Natural killer cell (primary cell): ENCODE measurements around the gene BTBD9. TPM values are rescaled to one million over a fixed set of nuclear protein-coding genes. Genes with fewer than 3 reads are reported as not detected.

Experiments used
- ATAC-seq, 3 donors: fragments of 150-1000 bp in 2 of 3; fragments of 200-7000 bp in 1 of 3; cut with Tn5 transposase; 1 replicate in 1 of 3; 2 replicates in 2 of 3; pipeline ENCODE4 v1.10.0; 2021; ENCODE audit warnings: mild to moderate bottlenecking in 2 of 3, moderate library complexity in 2 of 3
- DNase-seq, 2 donors: peaks; one replicate each; pipeline versions ENCODE4 v3.0.0 to v3.0.0-alpha.2; 2013 to 2021; ENCODE audit warnings: mixed read lengths in 1 of 2
- H3K27ac ChIP-seq: one replicate; pipeline ENCODE4 v1.5.1; 2013; ENCODE audit warnings: mild to moderate bottlenecking, low read length
- H3K27me3 ChIP-seq: one replicate; pipeline ENCODE4 v1.6.1; 2013; ENCODE audit warnings: low read length; ENCODE audit not compliant: control insufficient read depth, insufficient read depth
- H3K36me3 ChIP-seq: one replicate; pipeline ENCODE4 v1.6.1; 2013; ENCODE audit warnings: low read length; ENCODE audit not compliant: control insufficient read depth, insufficient read depth
- H3K4me1 ChIP-seq: one replicate; pipeline ENCODE4 v1.6.1; 2013; ENCODE audit warnings: low read length; ENCODE audit not compliant: control insufficient read depth, insufficient read depth
- H3K4me3 ChIP-seq: one replicate; pipeline ENCODE4 v1.5.1; 2013; ENCODE audit warnings: low read length
- H3K9me3 ChIP-seq: one replicate; pipeline ENCODE4 v1.6.1; 2013; ENCODE audit warnings: low read length; ENCODE audit not compliant: control insufficient read depth, insufficient read depth
- H3K27ac Mint-ChIP-seq, 2 donors: one replicate each; pipeline ENCODE4 v1.8.0; 2022; ENCODE audit warnings: mild to moderate bottlenecking in 2 of 2, mixed read lengths in 2 of 2, moderate library complexity in 1 of 2
- H3K27me3 Mint-ChIP-seq, 2 donors: one replicate each; pipeline ENCODE4 v1.8.0; 2022; ENCODE audit warnings: low read depth in 2 of 2, mixed read lengths in 2 of 2
- H3K36me3 Mint-ChIP-seq: one replicate; pipeline ENCODE4 v1.8.0; 2022; ENCODE audit warnings: mixed read lengths
- H3K4me1 Mint-ChIP-seq, 2 donors: one replicate each; pipeline ENCODE4 v1.8.0; 2022; ENCODE audit warnings: mixed read lengths in 2 of 2
- H3K4me3 Mint-ChIP-seq: one replicate; pipeline ENCODE4 v1.8.0; 2022; ENCODE audit warnings: mild to moderate bottlenecking, moderate library complexity, mixed read lengths
- H3K9me3 Mint-ChIP-seq, 2 donors: one replicate each; pipeline ENCODE4 v1.8.0; 2022; ENCODE audit warnings: mixed read lengths in 2 of 2
- CTCF ChIP-seq: fragments of 200-600 bp; IDR thresholded peaks from one replicate; pipeline ENCODE4 v1.8.0; 2022; ENCODE audit warnings: antibody characterized with exemption
- WGBS: methylation state at CpG from one replicate; pipeline ENCODE4 v1.1.7; 2013; ENCODE audit warnings: missing lambda C conversion rate; ENCODE audit not compliant: insufficient coverage; 5-methylcytosine and 5-hydroxymethylcytosine counted together
- intact Hi-C: fragments of 100-400 bp; cut with micrococcal nuclease; formaldehyde crosslinking; loops from one replicate; pipeline ENCODE4 v1.14.2; 2022
- total RNA-seq, 4 donors: library from RNA; stranded (reverse); fragments of 120-200 nt in 1 of 4; gene quantifications; one replicate each; pipeline versions ENCODE4 v1.2.3 to v1.2.4, GENCODE V29; 2013 to 2022

BTBD9 gene
- total RNA-seq, 3 donors from 2014 or later (not counting 1 experiment from before 2014, with no cell fraction given), result 51.6 to 70.3 (median 54.3) TPM

GRCh38 chr6:38452816-38453660 lies 186.7 kb downstream of the BTBD9 start:
- H3K9me3 ChIP-seq, result no peaks in the 10 kb centered on the region
- no peaks in the 10 kb centered on the region for H3K4me1 ChIP-seq
- H3K36me3 Mint-ChIP-seq, result no peaks in the 10 kb centered on the region
- H3K27ac Mint-ChIP-seq, result no peak overlapping the region
- WGBS, result 83% methylated on average over 3 of the region's 6 CpGs
- intact Hi-C loops, result no loop called here
- no peaks in the 10 kb centered on the region for H3K27me3 ChIP-seq
- no peak for TF ChIP-seq CTCF
- H3K9me3 Mint-ChIP-seq, result no peaks in the 10 kb centered on the region
- no peaks in the 10 kb centered on the region for H3K27me3 Mint-ChIP-seq
- H3K4me1 Mint-ChIP-seq, result peaks cover 0 to 5% of the 10 kb centered on the region in 2 donors
- ATAC-seq, result no peak
- H3K4me3 ChIP-seq, result no peak overlapping the region
- no peak for DNase-seq
- H3K36me3 ChIP-seq, result no peaks in the 10 kb centered on the region
- no peak overlapping the region for H3K4me3 Mint-ChIP-seq
- H3K27ac ChIP-seq, result no peak overlapping the region

GRCh38 chr6:38450717-38451116 lies 189.0 kb downstream of the BTBD9 start:
- ATAC-seq (no peak), DNase-seq (no peak)
- intact Hi-C loops, result no loop called here
- H3K36me3 Mint-ChIP-seq, result no peaks in the 10 kb centered on the region
- Histone ChIP-seq H3K4me1 (no peaks in the 10 kb centered on the region), H3K36me3 (no peaks in the 10 kb centered on the region), H3K27me3 (no peaks in the 10 kb centered on the region), H3K27ac (no peak overlapping the region), H3K9me3 (no peaks in the 10 kb centered on the region), H3K4me3 (no peak overlapping the region)
- no peak overlapping the region for H3K4me3 Mint-ChIP-seq
- H3K4me1 Mint-ChIP-seq, result no peaks in the 10 kb centered on the region
- H3K9me3 Mint-ChIP-seq, result no peaks in the 10 kb centered on the region
- no peak for TF ChIP-seq CTCF
- H3K27me3 Mint-ChIP-seq, result no peaks in the 10 kb centered on the region
- WGBS, result 100% methylated on average over 2 of the region's 2 CpGs
- no peak overlapping the region for H3K27ac Mint-ChIP-seq

GRCh38 chr6:38445925-38446324 lies 193.8 kb downstream of the BTBD9 start:
- peaks cover 11 to 12% of the 10 kb centered on the region in 2 donors for H3K4me1 Mint-ChIP-seq
- no peaks in the 10 kb centered on the region for H3K9me3 Mint-ChIP-seq
- no peaks in the 10 kb centered on the region for H3K36me3 Mint-ChIP-seq
- intact Hi-C loops, result no loop called here
- DNase-seq (no peak), ATAC-seq (no peak)
- no peaks in the 10 kb centered on the region for H3K36me3 ChIP-seq
- H3K4me3 ChIP-seq, result no peak overlapping the region
- no peaks in the 10 kb centered on the region for H3K27me3 Mint-ChIP-seq
- no peak overlapping the region for H3K27ac ChIP-seq
- WGBS, result 60% methylated on average over 1 of the region's 2 CpGs
- no peak overlapping the region for H3K4me3 Mint-ChIP-seq
- H3K4me1 ChIP-seq, result peaks cover 5% of the 10 kb centered on the region
- H3K9me3 ChIP-seq, result no peaks in the 10 kb centered on the region
- H3K27me3 ChIP-seq, result no peaks in the 10 kb centered on the region
- TF ChIP-seq CTCF, result no peak
- no peak overlapping the region for H3K27ac Mint-ChIP-seq

GRCh38 chr6:38445336-38445735 lies 194.4 kb downstream of the BTBD9 start:
- no peak for TF ChIP-seq CTCF
- peaks cover 11 to 12% of the 10 kb centered on the region in 2 donors for H3K4me1 Mint-ChIP-seq
- H3K4me1 ChIP-seq, result peaks cover 5% of the 10 kb centered on the region

More at GRCh38 chr6:38445336-38445735, 194.4 kb downstream of the BTBD9 start:
- DNase-seq (no peak), ATAC-seq (no peak)
- Histone ChIP-seq H3K36me3 (no peaks in the 10 kb centered on the region), H3K4me3 (no peak overlapping the region), H3K27ac (no peak overlapping the region), H3K9me3 (no peaks in the 10 kb centered on the region), H3K27me3 (no peaks in the 10 kb centered on the region)
- no peaks in the 10 kb centered on the region for H3K9me3 Mint-ChIP-seq
- no peak overlapping the region for H3K4me3 Mint-ChIP-seq
- H3K27me3 Mint-ChIP-seq, result no peaks in the 10 kb centered on the region
- H3K27ac Mint-ChIP-seq, result no peak overlapping the region
- no peaks in the 10 kb centered on the region for H3K36me3 Mint-ChIP-seq
- intact Hi-C loops, result no loop called here
